GM21360 (cell line): Measurements from ENCODE around the gene GIPC2.

ENCODE experiments used
- ATAC-seq: cut with Tn5 transposase; IDR thresholded peaks from one replicate; pipeline ENCODE4 v1.9.1; 2021; ENCODE audit warnings: mild to moderate bottlenecking, moderate library complexity; ENCODE audit not compliant: unreplicated experiment

The GIPC2 gene

DNA sequence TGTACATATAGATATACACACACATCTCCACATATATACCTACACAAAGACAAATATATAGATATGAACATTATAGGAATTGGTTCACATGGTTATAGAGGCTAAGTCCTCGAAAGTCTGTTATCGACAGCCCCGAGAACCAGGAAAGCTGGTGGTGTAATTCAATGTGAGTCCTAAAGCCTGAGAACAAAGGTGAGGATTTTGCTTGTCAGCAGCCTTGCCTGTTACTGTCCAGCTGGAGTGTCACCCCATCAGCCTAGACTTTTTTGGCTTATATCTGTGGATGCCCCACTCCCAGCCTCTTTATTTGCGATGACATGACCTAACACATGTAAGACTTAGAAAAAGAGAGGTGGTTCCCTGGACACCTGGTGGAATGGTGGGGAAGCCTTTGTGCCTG, 97.0 kb downstream of the GIPC2 start:
- ATAC-seq, result no peak

DNA sequence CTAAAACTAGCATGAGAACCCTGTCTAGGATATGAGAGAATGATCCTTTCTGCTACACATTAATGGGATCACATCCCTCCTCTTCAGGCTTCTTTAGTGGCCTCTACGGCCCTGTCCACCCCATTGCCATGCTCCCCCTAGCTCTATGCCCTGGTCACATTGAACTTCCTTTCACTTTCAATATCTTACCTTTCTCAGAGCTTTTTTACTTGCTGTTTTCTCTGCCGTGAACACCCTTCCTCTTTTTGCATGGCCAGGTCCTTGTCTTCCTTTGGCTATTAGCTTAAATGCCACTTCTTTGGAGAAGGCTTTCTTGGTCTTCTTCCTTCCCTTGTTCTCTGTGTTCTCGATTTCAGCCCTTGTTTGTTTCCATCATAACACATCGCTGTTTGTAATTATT, 97.4 kb downstream of the GIPC2 start:
- peak; percentile 62 for ATAC-seq

DNA sequence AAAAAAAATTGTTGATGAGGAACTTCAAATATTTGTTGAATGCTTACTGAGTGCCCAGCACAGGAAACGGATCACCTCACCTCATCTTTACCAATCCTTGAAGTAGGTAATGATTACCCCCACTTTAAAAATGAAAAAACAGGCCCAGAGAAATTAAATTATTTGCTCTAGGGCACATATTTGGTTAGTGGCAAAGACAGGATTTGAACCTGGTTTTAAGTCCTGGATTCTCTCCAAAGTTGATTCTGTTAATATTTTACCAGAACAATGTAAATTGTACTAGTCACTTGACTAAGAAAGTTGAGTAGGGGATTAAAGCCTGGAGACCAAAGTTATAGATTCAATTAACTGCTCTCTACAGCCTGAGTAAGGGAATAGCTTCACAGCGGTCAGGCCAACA, 97.9 kb downstream of the GIPC2 start:
- ATAC-seq, result no peak

DNA sequence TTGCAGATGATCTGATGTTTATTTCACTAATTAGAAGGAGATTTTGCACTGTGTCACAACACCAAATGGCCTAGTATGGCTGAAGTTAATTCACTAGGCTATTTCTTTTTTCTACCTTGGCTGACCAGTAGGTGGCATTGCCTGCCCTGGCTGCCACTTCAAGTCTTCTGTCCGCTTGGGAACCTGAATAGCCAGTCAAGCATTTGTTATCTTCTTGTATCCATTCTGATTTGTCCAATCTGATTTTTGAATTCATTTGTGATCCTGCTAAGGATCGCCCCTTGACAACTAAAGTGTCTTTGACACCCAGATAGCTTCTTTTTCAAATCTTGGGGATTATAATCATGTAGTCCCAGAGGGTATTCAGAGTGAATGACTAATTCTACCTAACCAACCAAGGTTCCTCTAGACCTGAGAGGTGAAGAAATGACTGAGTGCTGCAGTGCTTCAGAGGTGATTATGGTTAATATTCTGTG, 99.4 kb downstream of the GIPC2 start:
- peak; percentile 79 for ATAC-seq

DNA sequence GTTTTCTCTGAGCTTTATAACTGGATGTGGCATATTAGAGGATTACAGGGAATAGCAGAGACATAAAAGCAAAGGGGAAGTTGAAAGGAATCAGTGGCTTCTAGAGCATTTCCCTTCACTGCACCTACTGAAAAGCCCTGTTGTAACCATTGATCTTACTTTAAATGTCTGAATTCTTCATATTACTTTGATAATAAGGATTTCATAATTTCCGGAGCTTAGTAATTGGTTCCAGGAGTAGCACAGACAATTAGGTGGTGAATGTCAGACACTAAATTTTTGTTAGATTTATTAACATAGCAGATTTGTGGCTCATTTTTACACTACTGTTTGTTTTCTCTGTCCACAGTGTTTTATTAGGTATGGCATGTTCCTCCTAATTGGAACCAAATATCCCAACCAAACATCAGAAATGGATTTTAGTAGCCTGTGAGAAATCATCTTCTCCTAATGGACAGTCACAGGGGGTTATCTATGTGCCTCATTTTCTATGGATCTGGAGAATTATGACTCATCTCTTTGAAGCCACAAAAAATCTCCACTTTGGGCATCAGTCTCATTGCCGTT, 100.5 kb downstream of the GIPC2 start:
- no peak for ATAC-seq

DNA sequence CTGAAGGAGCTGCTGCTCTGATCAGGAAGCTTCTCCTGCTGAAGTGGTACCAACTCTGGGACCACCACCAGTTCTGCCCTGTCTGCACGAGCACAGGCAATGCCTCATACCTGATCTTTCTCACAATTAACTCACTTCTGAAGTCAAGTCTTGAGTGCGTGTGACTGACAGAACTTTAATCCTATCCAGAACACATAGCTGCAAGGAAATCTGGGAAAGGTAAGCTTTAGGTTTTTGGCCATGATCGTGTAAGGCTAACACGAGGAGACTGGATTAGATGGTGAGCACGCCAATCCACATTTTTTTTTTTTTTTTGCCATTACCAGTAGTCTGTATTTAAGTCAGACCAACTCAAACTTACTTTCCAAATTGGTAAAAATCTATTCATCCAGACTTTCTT, 101.3 kb downstream of the GIPC2 start:
- ATAC-seq, result no peak

DNA sequence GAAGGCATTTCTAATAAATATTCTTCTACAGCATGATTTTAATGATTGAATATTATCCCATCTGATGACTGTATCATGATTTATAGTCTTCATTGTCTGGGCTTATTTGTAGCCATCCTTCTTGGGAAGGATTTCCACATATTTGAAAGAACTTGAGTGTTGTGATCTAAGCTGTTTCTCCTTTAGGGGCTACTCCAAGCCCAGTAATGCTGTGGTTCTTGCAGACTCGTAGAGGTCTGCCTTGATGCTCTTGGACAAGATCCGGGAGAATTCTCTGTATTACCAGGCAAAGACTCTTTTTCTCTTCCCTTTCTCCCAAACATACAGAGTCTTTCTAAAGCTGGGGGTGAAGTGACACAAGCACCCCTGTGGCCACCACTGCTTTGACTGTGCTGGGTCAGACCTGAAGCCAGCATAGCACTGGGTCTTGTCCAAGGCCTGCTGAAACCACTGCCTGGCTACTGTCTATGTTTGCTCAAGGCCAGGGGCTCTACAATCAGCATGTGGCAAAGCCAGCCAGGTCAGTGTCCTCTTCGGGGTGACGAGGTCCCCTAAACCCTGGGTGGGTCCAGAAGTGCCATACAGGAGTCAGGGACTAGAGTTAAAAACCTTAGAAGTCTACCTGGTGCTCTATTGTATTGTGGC, 107.4 kb downstream of the GIPC2 start:
- ATAC-seq, result no peak

DNA sequence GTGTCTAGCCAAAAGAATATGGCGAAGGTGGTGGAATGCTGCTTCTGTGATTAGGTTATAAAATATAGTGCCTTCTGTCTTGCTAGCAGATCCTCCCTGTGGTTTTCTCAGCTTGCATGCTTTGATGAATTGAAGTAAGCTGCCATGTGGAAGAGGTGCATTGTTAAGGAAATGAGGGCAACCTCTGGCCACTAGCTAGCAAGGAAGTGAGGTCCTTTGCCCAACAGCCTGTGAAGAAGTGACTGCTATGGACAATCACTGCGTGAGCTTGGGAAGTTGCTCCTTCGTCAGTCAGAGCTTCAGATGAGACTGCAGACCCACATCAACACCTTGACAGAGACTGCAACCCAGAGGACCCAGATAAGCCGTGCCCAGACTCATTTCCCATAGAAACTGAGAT, 109.4 kb downstream of the GIPC2 start:
- ATAC-seq, result no peak

DNA sequence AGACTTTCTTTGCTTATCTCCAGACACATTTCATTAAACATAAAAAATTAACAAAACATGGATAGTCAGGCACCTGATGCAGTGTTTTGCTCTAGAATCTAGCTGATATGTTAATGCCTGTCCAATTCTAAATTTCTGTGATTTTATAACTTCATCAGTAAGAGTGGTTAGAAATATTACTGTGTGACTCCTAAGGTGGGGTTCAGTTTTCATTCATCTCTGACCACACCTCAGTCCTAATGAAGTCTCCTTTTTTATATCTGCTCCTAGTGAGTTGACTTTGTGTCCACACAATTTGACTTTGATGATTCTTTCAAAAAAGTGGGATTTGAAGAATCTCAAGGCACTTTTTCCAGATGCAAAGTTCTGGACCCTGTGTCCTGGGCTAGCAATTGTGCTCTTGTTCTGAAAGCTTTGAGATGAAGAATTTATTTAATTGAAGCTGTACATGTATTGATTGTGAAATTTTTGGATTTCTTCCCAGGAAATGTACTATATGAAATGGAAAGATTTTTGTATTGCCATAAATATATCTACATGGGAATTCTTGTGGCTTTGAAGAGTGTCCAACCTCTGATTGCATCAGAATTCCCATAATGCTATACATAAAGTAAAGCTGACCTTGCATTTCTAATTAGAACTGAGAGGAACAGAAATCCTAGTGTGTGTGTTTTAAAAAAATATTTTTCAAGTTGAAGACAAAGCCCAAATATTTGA, 111.2 kb downstream of the GIPC2 start:
- ATAC-seq, result no peak

DNA sequence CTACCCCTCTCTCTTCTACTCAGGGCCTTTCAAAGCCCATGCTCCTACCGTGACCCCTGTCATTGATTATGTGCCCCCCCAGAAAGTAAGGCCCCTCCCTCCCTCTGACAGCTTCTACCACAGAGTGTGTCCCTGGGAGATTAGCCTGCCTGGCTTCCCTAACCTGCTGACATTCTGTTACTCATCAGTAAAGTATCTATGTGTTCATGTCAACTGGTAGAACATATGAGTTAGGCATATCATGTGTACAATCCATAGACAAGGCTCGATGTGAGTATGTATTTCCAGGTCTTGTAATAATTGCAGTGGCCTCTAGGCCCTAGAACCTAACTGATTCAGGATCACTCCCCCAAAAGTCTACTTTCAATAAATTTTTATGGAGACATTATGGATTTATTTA, 120.0 kb downstream of the GIPC2 start:
- no peak for ATAC-seq

DNA sequence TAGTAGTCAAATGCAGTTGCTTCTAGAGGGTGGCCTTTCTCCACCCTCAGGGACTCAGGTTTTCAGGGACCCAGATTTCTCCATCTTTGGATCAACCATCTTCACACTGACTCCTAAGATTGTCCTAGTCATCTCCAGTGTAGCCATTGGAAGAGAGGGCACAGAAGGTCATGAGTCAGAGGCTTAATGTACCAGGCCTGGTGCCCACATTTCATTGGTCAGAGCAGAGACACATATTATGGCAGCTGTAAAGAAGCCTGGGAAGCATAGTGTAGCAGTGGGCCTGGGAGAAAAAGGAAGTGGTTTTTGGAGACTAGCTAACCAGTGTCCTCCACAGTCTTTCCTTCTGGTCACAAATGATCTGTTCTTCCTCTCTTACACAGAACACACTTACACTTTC, 122.5 kb downstream of the GIPC2 start:
- ATAC-seq, result no peak

DNA sequence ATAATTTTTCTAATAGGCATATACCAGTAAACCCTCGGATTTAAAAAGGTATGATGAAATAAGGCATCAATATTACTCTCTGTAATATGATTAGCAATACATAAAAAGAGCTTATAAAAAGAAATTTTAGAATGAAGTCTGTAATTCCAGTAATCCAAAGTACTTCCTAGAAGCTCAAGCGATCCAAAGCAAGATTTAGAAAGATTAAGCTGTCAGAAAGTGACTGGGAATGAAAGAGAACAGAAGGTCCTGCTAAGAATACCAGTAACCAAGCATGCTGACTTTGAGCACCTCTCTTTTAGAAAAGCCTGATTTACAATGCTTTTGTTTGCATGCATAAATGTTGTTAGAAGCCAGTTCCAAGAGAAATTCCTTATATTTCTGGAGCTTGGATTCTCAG, 125.1 kb downstream of the GIPC2 start:
- ATAC-seq, result no peak

DNA sequence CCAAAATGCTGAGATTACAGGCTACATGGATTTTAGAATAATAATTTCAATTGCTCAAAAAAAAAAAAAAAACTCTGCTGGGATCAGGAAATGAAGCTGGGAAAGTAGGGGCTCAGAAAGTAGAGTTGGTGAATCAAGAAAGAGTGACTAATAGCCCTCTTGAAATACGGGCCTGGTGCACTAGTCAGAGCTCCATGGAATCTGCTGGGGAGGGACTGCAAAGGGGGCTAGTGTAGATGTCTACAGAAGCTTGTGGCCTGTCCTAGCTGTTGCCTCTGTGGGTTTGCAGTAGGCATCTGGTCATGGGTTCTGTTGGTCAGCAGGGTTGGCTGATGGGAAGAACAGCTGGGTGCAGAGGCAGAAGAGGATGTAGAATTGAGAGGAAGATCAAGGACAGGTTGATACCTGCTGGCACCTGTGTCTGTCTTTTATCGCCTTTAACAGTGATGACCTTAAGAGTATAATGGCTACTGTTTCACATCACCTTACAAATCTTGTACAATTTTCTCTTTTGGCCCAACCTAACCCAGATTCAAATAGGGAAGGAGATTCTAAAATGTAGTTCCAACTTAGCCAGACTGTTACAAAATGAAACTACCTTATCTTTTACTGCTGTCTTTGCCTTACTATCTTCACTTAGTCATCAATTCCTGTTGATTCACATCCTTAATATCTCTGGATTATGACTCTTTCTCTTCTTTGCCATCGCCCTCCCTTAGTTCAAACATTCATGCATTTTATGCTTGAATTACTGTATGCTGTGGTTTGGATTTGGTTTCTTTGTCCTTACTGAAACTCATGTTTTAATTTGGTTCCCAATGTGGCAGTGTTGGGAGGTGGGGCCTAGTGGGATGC, 126.2 kb downstream of the GIPC2 start:
- ATAC-seq, result no peak

DNA sequence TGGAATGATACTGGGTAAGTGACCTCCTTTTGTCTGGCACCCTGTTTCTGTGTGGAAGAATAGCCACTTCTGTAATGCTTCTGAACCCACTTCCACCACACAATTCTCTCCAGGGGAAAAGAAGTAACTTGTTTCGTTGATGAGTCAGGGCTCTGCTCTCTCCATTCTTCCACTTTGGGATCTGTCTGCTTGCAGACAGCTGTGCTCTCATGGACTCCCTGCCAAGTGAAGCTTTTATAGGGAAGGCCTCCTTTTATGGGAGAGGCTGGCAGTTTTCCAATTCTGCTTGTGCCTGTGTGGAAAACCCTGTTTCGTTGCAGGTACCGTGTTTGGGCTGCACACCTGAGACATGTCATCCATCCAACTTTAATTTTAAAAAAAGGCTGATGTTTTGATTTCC, 130.7 kb downstream of the GIPC2 start:
- ATAC-seq, result no peak

DNA sequence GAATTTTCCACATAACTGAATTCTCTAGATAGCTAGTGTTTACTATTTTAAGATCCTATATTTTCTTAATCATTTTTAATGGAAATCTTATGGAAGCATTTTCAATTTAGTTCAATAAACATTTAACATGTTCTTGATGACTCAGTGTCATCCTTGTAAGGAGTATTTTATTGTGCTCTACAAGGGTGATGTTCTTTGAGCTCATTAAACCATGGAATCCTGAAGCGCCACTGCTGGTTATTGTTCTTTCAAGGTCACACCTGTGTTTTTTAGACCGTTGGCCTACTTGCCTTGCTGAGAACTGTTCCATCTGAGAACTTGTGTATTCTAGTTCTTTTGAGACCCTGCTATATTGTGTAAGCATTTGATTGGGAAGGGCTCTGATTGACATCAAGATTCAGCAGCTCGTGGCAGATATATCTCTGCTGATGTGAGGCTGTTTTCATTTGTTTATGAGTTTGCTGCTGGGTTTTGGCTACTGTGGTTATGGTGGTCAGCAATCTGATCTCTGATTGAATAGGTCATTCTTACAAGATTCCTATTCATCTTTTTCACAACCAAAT, 132.0 kb downstream of the GIPC2 start:
- no peak for ATAC-seq

DNA sequence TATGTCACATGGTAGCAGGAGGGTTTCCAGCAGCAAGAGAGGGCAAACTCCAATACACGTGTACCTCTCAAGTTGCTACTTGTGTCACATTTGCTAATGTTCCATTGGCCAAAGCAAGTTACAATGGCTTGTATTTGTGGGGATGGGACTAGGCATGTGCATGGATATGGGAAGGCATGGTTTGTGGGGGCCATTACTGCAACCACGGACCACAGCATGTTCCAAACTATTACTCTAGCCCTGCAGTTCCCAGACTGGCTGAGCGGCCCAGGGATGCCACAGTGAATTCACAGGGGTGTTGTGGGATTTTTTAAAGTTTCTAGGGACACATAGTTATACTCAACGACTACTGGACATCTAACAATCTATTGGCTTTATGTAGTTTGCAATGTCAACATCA, 133.1 kb downstream of the GIPC2 start:
- no peak for ATAC-seq

DNA sequence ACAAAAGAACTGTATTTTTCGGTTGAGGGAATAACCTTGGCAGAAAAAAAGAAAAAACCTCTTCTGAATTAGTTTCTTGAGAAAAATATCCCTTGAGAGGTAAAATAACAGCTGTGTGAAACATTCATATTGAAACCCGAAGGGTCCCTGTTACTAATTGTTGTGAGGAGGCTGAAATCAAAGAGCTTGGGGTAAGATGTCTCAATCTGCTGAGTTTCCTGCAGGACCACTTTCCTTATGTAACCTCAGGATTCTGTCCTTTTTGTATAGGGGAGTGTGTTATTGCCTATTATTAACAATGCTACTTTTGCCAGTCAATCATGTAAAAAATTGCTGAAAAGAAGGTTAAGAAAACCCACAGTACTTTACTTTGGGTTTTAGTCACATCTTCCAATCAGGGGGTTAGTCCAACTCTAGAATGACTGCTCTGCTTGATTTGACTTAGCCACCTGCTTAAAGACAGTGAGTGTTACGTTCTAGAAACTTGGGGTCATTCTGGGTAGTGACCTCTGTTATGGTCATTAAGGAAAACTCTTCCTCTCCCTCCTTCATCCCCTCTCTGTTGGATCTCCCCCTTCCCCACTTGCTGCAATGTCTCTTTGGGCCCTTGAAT, 138.8 kb downstream of the GIPC2 start:
- ATAC-seq, result no peak
